Diencephalon (tissue), 1 donor: ENCODE results near the gene SLC30A4. TPM values are rescaled to one million over a fixed set of nuclear protein-coding genes. Genes with fewer than 3 reads are reported as not detected.

Experiments
- small RNA-seq: library from RNA; depleted of rRNA; stranded (forward); fragments of <200 nt; gene quantifications from one replicate; pipeline ENCODE3, GENCODE V24; 2014
- total RNA-seq: library from RNA; depleted of rRNA; stranded (reverse); fragments of >200 nt; gene quantifications from one replicate; pipeline ENCODE4 v1.2.3, GENCODE V29; 2014

Gene SLC30A4
- 26.3 TPM for total RNA-seq

GRCh38 chr15:45522328-45523165 is at the start of gene SLC30A4:
SLC30A4 (minus strand) TSS chr15:45522755; CDS start chr15:45522354, 401 bp downstream.

Small RNAs within 50 kb of the gene (small RNA-seq; reads per million reads assigned to genes)
- gene DPPA5P2 (not detected), gene SNORA41B (not detected)

Other genes starting within 250 kb of the SLC30A4 start
- gene GATM, start 144.2 kb downstream of the SLC30A4 start, total RNA-seq, result 146 TPM
- gene BLOC1S6, start 64.6 kb upstream of the SLC30A4 start, total RNA-seq, result 113 TPM
- 4.2 TPM for gene SQOR, start 112.3 kb upstream of the SLC30A4 start, total RNA-seq